ENCODE results near the gene SKAP1. TPM values are rescaled to one million over a fixed set of nuclear protein-coding genes. Genes with fewer than 3 reads are reported as not detected.
"Not testable (repeated sequence)": the region's sequence is repeated elsewhere in the genome, so short reads cannot be mapped to it uniquely, and the experiment has no call there.

Gene SKAP1
- total RNA-seq, 1 donor from 2014 or later, result 0.69 TPM

DNA sequence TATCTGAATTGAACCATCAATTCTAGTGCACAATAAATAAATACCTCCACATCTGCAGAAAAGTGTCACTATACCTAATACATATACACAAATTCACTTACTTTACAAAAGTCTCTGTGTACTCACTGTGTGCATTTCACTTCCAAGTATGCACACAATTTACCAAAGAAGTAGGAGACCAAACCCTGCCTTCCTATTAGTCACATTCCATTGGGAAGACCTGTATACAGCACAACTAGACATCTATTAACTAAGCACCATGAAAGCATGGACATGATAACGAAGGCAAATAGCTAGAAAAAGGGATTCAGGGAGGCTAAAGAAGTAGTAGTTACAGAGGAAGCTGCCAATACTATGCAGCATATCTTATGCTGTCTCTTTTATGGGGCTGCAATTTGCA lies 183.0 kb downstream of the SKAP1 start:
- no peak for DNase-seq (ENCODE audit: low spot score, unreplicated experiment)
- H3K4me1 Mint-ChIP-seq (ENCODE audit: low read depth), result peaks cover 17% of the 10 kb centered on the region
- no peak overlapping the region for H3K4me3 Mint-ChIP-seq (ENCODE audit: low read depth)
- H3K27me3 Mint-ChIP-seq, result peaks cover 9% of the 10 kb centered on the region
- H3K36me3 Mint-ChIP-seq (ENCODE audit: insufficient read depth), result no peaks in the 10 kb centered on the region
- no peaks in the 10 kb centered on the region for H3K9me3 Mint-ChIP-seq (ENCODE audit: low read depth)
- TF ChIP-seq, protein P1, sequence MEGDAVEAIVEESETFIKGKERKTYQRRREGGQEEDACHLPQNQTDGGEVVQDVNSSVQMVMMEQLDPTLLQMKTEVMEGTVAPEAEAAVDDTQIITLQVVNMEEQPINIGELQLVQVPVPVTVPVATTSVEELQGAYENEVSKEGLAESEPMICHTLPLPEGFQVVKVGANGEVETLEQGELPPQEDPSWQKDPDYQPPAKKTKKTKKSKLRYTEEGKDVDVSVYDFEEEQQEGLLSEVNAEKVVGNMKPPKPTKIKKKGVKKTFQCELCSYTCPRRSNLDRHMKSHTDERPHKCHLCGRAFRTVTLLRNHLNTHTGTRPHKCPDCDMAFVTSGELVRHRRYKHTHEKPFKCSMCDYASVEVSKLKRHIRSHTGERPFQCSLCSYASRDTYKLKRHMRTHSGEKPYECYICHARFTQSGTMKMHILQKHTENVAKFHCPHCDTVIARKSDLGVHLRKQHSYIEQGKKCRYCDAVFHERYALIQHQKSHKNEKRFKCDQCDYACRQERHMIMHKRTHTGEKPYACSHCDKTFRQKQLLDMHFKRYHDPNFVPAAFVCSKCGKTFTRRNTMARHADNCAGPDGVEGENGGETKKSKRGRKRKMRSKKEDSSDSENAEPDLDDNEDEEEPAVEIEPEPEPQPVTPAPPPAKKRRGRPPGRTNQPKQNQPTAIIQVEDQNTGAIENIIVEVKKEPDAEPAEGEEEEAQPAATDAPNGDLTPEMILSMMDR (IDR thresholded peaks at IDR 0.05; ENCODE audit: unreplicated experiment), result no peak
- no peak overlapping the region for H3K27ac Mint-ChIP-seq

DNA sequence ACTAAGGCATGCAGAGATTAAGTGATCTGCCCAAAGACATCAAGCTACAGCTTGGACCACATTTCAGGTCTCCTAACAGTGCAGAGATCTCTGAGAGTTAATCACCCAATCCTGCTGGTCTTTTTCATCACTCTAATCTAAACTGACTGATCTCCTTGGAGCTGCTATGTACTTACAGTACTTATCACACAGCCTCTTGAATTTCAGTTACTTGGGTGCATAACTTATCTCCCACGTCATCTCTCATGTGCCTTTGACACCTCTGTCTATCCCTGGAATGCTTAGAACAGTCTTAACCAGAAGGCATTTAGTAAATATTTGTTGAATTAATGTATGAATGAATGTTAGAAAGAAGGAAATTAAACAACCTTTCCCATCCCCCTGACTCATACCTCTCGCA lies 183.4 kb downstream of the SKAP1 start:
- Mint-ChIP-seq H3K4me1 (ENCODE audit: low read depth) (peaks cover 21% of the 10 kb centered on the region), H3K4me3 (ENCODE audit: low read depth) (no peak overlapping the region), H3K27ac (no peak overlapping the region), H3K36me3 (ENCODE audit: insufficient read depth) (no peaks in the 10 kb centered on the region), H3K27me3 (peaks cover 7% of the 10 kb centered on the region), H3K9me3 (ENCODE audit: low read depth) (no peaks in the 10 kb centered on the region)
- TF ChIP-seq, protein P1 (IDR thresholded peaks at IDR 0.05; ENCODE audit: unreplicated experiment), result no peak
- no peak for DNase-seq (ENCODE audit: low spot score, unreplicated experiment)

DNA sequence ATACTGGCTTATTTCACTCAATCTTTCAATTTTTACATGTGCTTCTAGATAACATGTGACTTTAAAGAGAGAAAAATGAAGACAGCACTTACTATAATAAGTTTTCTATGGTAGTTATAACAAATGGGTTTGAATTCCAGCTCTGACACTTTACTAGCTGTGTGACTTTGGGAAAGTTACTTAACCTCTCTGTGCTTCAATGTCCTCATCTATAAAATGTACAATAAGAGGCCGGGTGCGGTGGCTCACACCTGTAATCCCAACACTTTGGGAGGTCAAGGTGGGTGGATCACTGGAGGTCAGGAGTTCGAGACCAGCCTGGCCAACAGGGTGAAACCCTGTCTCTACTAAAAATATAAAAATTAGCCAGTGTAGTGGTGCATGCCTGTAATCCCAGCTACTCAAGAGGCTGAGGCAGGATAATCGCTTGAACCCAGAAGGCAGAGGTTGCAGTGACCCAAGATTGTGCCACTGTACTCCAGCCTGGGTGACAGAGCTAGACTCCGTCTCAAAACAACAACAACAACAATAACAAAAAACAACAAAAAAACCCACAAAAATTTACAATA lies 184.5 kb downstream of the SKAP1 start:
- H3K36me3 Mint-ChIP-seq (ENCODE audit: insufficient read depth); H3K9me3 Mint-ChIP-seq (ENCODE audit: low read depth); H3K4me3 Mint-ChIP-seq (ENCODE audit: low read depth); H3K27me3 Mint-ChIP-seq; H3K27ac Mint-ChIP-seq; DNase-seq (ENCODE audit: low spot score, unreplicated experiment): not testable (repeated sequence)
- peaks cover 30% of the 10 kb centered on the region for H3K4me1 Mint-ChIP-seq (ENCODE audit: low read depth)

DNA sequence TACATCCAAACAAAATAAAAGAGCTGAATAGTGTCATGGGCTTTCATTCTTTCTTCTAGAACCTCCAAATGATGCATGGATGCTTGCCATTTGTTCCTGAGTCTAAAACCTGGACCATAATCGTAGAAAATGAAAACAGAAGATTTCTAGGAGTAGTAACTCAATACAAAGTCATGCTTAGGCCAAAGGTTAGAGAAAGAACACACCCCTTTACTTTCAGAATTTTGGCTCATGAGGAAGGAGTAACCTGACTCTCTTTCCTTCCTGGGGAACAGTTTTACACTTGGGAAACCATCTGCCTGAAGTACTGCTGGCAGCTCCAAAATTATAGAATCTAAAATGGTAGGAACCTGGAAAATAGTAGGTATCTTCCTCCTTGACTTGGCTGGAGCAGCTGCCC lies 185.2 kb downstream of the SKAP1 start:
- no peak overlapping the region for H3K4me3 Mint-ChIP-seq (ENCODE audit: low read depth)

DNA sequence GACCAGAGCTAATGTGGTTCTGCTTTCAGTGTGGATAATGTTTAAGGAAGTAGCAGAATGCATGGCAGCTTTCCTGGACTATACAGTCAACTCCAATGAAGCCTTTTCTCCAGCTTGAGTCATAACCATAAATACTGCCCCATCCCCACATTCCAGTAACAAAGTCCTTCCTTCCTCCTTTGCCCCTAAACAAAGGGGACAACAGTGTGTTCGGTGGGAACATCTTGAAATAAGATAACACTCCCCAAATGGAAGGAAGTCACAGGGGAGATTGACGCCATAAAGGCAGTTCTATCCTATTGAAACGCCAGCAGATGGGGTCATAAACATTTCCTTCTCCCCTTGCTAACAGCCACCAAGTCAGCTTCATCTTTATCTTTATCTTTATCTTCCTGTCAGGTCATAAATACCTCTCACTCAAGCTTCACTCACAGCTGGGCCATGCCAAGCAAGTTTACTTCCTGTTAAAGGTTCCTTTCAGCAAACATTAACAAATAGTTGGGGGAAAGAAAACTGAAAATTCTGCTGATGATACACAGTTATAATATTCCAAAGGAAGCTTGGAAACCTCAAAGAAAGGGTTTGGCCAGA lies 185.8 kb downstream of the SKAP1 start:
- H3K4me1 Mint-ChIP-seq (ENCODE audit: low read depth), result peaks cover 39% of the 10 kb centered on the region
- H3K36me3 Mint-ChIP-seq (ENCODE audit: insufficient read depth), result no peaks in the 10 kb centered on the region
- H3K4me3 Mint-ChIP-seq (ENCODE audit: low read depth), result no peak overlapping the region
- DNase-seq (ENCODE audit: low spot score, unreplicated experiment), result no peak
- TF ChIP-seq, protein P1 (IDR thresholded peaks at IDR 0.05; ENCODE audit: unreplicated experiment), result no peak
- peaks cover 4% of the 10 kb centered on the region for H3K27me3 Mint-ChIP-seq
- H3K27ac Mint-ChIP-seq, result no peak overlapping the region
- no peaks in the 10 kb centered on the region for H3K9me3 Mint-ChIP-seq (ENCODE audit: low read depth)

More for the DNA sequence above, 185.2 kb downstream of the SKAP1 start:
- Mint-ChIP-seq H3K27ac (peak overlapping the region; percentile 44), H3K36me3 (ENCODE audit: insufficient read depth) (no peaks in the 10 kb centered on the region), H3K27me3 (peaks cover 4% of the 10 kb centered on the region), H3K4me1 (ENCODE audit: low read depth) (peaks cover 36% of the 10 kb centered on the region), H3K9me3 (ENCODE audit: low read depth) (no peaks in the 10 kb centered on the region)
- TF ChIP-seq, protein P1 (IDR thresholded peaks at IDR 0.05; ENCODE audit: unreplicated experiment), result no peak
- DNase-seq (ENCODE audit: low spot score, unreplicated experiment), result no peak

All from progenitor cell of endocrine pancreas (in vitro differentiated cells).